ENCODE results near the gene DIP2C. TPM values are rescaled to one million over a fixed set of nuclear protein-coding genes. Genes with fewer than 3 reads are reported as not detected.

Gene DIP2C
- total RNA-seq, 1 experiment from 2014 or later: 11.0 TPM

DNA sequence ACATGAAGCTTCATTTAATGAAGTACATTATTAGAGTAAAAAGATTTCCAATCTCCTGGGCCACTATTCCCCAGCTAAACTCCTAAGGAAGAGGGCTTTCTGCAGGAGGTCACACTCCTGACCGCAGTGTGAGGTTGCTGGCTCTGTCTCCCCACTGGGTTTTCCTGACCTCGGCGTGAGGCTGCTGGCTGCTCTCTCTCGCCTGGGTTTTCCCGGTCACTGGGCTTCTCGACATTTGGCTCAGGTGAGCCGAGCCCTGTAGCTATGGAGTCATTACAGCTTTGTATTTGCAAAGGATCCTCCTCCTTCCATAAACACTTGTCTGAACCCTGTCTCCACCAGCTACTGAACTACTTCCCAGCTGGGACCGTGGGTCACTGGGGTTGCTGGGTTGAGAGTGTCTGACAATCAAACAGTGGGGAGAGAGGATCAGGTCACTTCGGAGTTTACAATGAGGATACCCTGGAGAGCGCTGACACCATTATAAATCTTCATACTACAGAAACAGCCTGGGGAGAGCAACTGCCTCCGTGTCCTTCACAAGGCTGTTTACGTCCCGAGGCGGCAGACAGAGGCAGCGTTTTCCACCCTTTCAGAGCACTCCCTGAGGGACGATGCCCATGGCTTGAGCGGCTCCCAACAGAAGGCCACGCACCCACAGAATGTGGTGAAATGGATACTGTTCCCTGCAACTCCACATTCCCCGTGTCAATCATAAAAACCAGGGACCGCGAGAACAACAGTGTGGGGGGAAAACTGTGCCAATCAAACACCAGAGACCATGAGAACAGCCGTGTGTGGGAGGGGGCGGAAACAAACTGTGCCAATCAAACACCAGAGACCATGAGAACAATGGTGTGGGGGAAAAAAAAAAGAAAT, 328.0 kb downstream of the DIP2C start:
- DNase-seq (ENCODE audit: low spot score) (no peak), ATAC-seq (no peak)
- POLR2A ChIA-PET: no interaction called here

DNA sequence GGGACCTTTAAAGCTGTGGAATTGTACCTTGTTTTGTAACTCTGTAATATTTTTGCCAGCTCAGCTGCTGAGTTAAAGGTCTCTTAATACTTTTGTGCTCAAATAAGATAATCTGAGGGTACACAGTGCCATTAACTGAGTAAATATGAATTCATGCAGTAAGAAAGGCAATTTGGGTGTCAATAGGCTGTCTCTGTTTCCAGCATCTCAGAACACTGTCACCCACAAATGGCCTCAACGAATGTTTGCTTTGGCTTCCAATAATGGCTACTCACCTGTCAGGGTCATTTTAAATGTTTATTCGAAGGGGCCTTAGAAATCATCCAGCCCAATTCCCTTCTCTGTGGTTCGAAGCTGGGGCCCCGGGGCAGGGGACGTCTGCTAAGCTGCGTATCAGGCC, 328.8 kb downstream of the DIP2C start:
- Mint-ChIP-seq H3K4me3 (no peak overlapping the region), H3K27ac (no peak overlapping the region), H3K36me3 (peaks cover 2% of the 10 kb centered on the region; the same call in 1 of the 2 replicates), H3K4me1 (no peaks in the 10 kb centered on the region), H3K27me3 (ENCODE audit: low read depth) (no peaks in the 10 kb centered on the region), H3K9me3 (no peaks in the 10 kb centered on the region)
- no peak for ATAC-seq
- CTCF ChIA-PET: interaction anchor here (1.0 to 1.7 kb wide), 2 partner anchors 130 to 428 kb away, joined by 4 to 5 read pairs; no protein-coding TSS in a partner anchor
- POLR2A ChIA-PET: no interaction called here
- TF ChIP-seq MXD4 (CRISPR knock-in tag; IDR thresholded peaks at IDR 0.05; ENCODE audit: borderline replicate concordance) (no peak), RELA (CRISPR knock-in tag; IDR thresholded peaks at IDR 0.05; ENCODE audit: borderline replicate concordance) (no peak), CREM (CRISPR knock-in tag; IDR thresholded peaks at IDR 0.05) (no peak), CBFB (CRISPR knock-in tag; IDR thresholded peaks at IDR 0.05; ENCODE audit: low read depth) (no peak), PRRX2 (CRISPR knock-in tag; IDR thresholded peaks at IDR 0.05) (no peak), TP53 (CRISPR knock-in tag; IDR thresholded peaks at IDR 0.05) (no peak), ZNF263 (CRISPR knock-in tag; IDR thresholded peaks at IDR 0.05; ENCODE audit: low read depth) (no peak), ZNF219 (CRISPR knock-in tag; IDR thresholded peaks at IDR 0.05; ENCODE audit: borderline replicate concordance) (no peak), ZNF671 (CRISPR knock-in tag; IDR thresholded peaks at IDR 0.05) (no peak), EMX1 (CRISPR knock-in tag; IDR thresholded peaks at IDR 0.05) (no peak), GRHL2 (CRISPR knock-in tag; IDR thresholded peaks at IDR 0.05; ENCODE audit: insufficient replicate concordance, severe bottlenecking) (no peak), FOXP1 (CRISPR knock-in tag; IDR thresholded peaks at IDR 0.05; ENCODE audit: borderline replicate concordance) (no peak)
- TF ChIP-seq, protein P1, sequence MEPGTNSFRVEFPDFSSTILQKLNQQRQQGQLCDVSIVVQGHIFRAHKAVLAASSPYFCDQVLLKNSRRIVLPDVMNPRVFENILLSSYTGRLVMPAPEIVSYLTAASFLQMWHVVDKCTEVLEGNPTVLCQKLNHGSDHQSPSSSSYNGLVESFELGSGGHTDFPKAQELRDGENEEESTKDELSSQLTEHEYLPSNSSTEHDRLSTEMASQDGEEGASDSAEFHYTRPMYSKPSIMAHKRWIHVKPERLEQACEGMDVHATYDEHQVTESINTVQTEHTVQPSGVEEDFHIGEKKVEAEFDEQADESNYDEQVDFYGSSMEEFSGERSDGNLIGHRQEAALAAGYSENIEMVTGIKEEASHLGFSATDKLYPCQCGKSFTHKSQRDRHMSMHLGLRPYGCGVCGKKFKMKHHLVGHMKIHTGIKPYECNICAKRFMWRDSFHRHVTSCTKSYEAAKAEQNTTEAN (CRISPR knock-in tag; IDR thresholded peaks at IDR 0.05): no peak
- no peak for DNase-seq (ENCODE audit: low spot score)

More for the DNA sequence above, 328.0 kb downstream of the DIP2C start:
- Mint-ChIP-seq H3K9me3 (no peaks in the 10 kb centered on the region), H3K27me3 (ENCODE audit: low read depth) (no peaks in the 10 kb centered on the region), H3K4me1 (no peaks in the 10 kb centered on the region), H3K4me3 (no peak overlapping the region), H3K36me3 (peaks cover 2% of the 10 kb centered on the region; the same call in 1 of the 2 replicates), H3K27ac (peak overlapping the region; percentile 58)
- no peak for TF ChIP-seq SP1 (CRISPR knock-in tag; conservative IDR thresholded peaks at IDR 0.05)
- CTCF ChIA-PET: interaction anchor here (1.0 to 1.7 kb wide), 3 partner anchors 131 to 427 kb away, joined by 3 to 5 read pairs (median 4); no protein-coding TSS in a partner anchor

DNA sequence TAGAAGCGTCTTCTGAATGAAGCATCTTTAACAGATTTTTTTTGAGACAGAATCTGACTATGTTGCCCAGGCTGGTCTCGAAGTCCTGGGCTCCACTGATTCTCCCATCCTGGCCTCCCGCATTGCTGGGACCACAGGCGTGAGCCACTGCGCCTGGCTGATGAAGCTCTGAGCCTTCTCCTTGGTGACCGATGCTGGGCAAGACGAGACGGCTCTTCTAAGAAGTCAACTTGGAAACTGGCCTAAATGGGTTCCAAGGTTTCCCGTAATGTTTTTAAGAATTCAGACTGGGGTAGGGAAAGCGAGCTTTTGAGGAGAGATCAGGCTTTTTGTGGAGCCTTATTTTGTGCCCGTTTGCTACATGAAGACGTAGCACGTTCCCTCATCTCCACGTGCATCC, 329.7 kb downstream of the DIP2C start:
- H3K27me3 Mint-ChIP-seq (ENCODE audit: low read depth): no peaks in the 10 kb centered on the region
- no peaks in the 10 kb centered on the region for H3K9me3 Mint-ChIP-seq
- H3K4me3 Mint-ChIP-seq: no peak overlapping the region
- TF ChIP-seq ZNF317 (CRISPR knock-in tag; IDR thresholded peaks at IDR 0.05; ENCODE audit: borderline replicate concordance, low read depth): no peak
- TF ChIP-seq NR3C1 (CRISPR knock-in tag; conservative IDR thresholded peaks at IDR 0.05; ENCODE audit: low read depth): no peak
- TF ChIP-seq ETV6 (CRISPR knock-in tag; IDR thresholded peaks at IDR 0.05): no peak
- no peak for TF ChIP-seq JAZF1 (CRISPR knock-in tag; IDR thresholded peaks at IDR 0.05)
- no peak for TF ChIP-seq NFATC4 (CRISPR knock-in tag; IDR thresholded peaks at IDR 0.05)
- TF ChIP-seq TP53 (CRISPR knock-in tag; IDR thresholded peaks at IDR 0.05): no peak
- TF ChIP-seq, protein P2, sequence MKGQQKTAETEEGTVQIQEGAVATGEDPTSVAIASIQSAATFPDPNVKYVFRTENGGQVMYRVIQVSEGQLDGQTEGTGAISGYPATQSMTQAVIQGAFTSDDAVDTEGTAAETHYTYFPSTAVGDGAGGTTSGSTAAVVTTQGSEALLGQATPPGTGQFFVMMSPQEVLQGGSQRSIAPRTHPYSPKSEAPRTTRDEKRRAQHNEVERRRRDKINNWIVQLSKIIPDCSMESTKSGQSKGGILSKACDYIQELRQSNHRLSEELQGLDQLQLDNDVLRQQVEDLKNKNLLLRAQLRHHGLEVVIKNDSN (CRISPR knock-in tag; IDR thresholded peaks at IDR 0.05): no peak
- TF ChIP-seq RELA (CRISPR knock-in tag; IDR thresholded peaks at IDR 0.05; ENCODE audit: borderline replicate concordance): no peak
- ChIA-PET POLR2A (no interaction called here), CTCF (interaction anchor here (1.1 to 1.7 kb wide), 2 partner anchors 129 to 429 kb away, joined by 3 to 5 read pairs; no protein-coding TSS in a partner anchor)
- ATAC-seq (no peak), DNase-seq (ENCODE audit: low spot score) (no peak)
- H3K36me3 Mint-ChIP-seq: peaks cover 2% of the 10 kb centered on the region; the same call in 1 of the 2 replicates
- H3K27ac Mint-ChIP-seq: no peak overlapping the region
- H3K4me1 Mint-ChIP-seq: no peaks in the 10 kb centered on the region

Measured in WTC11 (cell line).